HFF-Myc (cell line): ENCODE data around the gene SREBF2.
A peak's percentile ranks its signal among the peaks of the same experiment; 100 is the strongest.

Source experiments
- DNase-seq: peaks from one replicate; pipeline ENCODE4 v3.0.0-alpha.2; 2011; ENCODE audit warnings: low read depth; ENCODE audit errors: extremely low read depth
- H3K4me3 ChIP-seq: replicated peaks from 2 replicates; pipeline ENCODE4 v1.5.1; 2011; ENCODE audit warnings: low read depth, mild to moderate bottlenecking, control low read depth, low read length
- TF ChIP-seq, protein P1 (sequence below): IDR thresholded peaks from 2 replicates; pipeline ENCODE4 v1.5.1; 2012; ENCODE audit warnings: mild to moderate bottlenecking, low read depth, low read length, control low read depth; ENCODE audit errors: missing control alignments

SREBF2 gene

DNA sequence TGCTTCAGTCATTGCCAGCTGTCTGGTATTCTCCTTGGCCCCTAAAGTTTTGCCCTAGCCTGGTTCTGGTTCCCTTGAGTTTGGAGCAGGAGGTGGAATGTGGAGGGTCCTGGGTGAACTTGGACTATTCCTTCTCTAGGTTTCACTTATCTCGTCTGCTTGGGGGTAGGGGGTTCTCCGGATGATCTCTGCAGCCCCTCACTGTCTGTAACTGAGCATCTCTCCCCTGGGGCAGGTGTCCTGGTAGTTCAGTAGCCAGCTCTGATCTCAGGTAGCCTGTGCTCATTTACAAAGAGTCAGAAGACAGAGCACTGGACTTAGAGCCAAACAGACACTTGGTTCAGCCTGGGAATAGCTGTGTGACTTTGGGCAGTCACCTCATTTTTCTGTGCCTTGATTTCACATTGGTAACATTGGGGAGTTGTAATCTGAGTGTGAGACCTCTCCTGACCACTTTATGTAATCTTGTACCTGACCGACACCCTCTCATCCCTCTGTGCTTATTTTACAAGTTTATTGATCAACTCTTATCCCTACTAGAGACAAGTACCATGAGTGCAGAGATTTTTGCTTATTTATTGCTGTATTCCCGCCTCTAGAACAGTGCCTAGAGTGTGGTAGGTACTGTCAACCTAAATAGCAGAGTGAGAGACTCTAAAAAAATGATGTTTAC is 31.6 kb upstream of the SREBF2 start:
- H3K4me3 ChIP-seq = peak overlapping the region; percentile 85
- TF ChIP-seq, protein P1, sequence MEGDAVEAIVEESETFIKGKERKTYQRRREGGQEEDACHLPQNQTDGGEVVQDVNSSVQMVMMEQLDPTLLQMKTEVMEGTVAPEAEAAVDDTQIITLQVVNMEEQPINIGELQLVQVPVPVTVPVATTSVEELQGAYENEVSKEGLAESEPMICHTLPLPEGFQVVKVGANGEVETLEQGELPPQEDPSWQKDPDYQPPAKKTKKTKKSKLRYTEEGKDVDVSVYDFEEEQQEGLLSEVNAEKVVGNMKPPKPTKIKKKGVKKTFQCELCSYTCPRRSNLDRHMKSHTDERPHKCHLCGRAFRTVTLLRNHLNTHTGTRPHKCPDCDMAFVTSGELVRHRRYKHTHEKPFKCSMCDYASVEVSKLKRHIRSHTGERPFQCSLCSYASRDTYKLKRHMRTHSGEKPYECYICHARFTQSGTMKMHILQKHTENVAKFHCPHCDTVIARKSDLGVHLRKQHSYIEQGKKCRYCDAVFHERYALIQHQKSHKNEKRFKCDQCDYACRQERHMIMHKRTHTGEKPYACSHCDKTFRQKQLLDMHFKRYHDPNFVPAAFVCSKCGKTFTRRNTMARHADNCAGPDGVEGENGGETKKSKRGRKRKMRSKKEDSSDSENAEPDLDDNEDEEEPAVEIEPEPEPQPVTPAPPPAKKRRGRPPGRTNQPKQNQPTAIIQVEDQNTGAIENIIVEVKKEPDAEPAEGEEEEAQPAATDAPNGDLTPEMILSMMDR = no peak
- no peak for DNase-seq

DNA sequence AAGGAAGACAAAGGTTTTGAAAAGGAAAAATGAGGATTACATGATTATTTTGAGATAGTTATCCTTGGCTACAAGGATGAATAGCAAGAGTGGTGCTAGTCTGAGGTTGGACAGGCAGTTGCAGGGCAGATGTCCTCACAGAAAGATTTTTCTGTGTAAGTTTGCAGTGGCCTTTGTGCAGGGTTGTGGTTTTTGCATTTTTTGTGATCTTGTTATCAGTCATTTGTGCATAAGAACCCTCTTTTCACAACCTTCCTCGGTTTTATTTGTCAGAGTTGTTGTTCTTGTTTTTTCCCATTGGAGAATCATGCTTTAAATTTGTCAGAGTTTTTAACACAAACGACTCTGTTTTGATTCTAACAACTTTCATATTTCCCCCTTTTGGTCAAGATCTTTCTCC is 31.0 kb upstream of the SREBF2 start:
- H3K4me3 ChIP-seq = peak overlapping the region; percentile 85
- TF ChIP-seq, protein P1 = no peak
- no peak for DNase-seq

DNA sequence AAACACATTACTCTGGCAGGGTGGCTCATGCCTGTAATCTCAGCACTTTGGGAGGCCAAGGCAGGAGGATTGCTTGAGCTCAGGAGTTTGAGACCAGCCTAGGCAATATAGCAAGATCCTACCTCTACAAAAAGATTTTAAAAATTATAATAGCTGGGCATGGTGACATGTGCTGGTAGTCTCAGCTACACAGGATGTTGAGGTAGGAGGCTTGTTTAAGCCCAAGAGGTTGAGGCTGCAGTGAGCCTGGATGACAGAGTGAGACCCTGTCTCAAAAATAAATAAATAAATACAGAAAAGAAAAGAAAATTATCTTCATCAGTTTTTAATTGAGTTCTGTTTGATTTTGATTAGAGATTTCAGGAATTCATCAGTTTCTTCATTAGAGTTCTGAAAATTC is 27.3 kb upstream of the SREBF2 start:
- TF ChIP-seq, protein P1 = no peak
- DNase-seq = no peak
- H3K4me3 ChIP-seq = no peak overlapping the region

DNA sequence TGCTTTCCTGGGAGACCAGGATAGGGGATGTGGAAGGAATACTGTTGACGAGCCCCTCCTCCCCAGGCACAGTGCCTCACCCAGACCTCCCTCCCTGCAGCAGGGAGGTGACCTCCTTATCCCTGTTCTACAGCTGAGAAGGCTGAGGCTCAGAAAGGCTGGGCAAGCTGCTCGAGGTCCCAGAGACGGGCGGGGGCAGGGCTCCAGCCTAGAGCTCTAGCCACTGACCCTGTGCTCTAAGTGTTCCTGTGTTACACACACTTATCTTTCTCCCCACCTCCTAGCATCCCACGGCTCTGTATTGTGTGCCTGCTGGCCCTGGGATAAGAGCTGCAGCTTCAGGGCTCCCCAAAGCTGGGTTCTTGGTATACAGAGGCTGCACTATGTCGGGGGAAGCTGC is 24.5 kb upstream of the SREBF2 start:
- TF ChIP-seq, protein P1 = no peak
- no peak overlapping the region for H3K4me3 ChIP-seq
- no peak for DNase-seq

DNA sequence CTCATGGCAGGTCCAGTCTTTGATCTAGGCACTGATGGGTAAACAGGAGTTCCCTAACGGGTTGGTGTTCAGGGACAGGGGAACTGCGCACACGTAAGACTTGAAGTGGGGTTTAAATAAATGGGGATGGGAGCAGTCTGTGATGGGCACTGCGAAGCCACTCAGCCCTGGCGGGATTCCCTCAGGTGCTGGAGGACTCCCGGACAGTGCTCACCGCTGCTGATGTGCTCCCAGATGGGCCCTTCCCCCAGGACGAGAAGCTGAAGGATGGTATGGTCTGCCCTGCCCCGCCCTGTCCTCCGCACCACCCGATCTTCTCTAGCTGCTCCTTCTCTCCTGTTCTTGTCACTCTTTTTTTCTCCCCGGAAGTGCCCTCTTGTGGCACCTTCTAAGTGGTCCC is 22.9 kb upstream of the SREBF2 start:
- DNase-seq = no peak
- no peak overlapping the region for H3K4me3 ChIP-seq
- TF ChIP-seq, protein P1 = no peak

DNA sequence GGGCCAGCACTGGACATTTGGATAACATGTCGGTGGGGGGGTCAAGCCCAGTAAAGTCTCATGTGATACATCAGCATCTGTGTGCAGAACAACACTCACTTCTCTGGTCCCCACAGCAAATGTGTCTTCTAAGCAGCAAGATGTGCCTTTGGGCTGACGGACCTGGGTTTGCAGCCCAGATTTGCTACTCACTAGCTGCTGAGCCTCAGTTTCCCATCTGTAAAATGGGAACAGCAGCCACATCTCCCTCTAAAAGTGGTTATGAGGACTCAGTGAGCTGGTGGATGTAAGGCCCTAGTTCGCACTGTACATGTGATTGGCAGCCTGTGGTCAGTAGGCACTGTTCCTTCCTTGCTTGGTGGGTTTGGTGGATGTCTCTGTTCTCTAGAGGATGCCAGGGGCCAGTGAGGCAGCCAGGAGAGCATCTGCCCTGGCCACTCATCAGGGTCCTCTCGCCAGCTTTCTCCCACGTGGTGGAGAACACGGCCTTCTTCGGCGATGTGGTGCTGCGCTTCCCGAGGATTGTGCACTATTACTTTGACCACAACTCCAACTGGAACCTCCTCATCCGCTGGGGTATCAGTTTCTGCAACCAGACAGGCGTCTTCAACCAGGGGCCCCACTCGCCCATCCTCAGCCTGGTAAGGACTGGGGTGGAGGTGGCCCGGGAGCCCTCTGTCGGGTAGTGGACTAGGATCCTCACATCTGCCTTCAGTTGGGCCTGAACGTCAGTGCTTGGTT is 19.9 kb upstream of the SREBF2 start:
- H3K4me3 ChIP-seq = no peak overlapping the region
- TF ChIP-seq, protein P1 = no peak

More for the DNA sequence above, 19.9 kb upstream of the SREBF2 start:
- no peak for DNase-seq
